SK-N-SH treated with all-trans-retinoic acid at 6 μM for 48 hours (cell line): ENCODE measurements around the gene CBFA2T3.

Source experiments
- ARNTL ChIP-seq: fragments of 450-650 bp; formaldehyde crosslinking; IDR thresholded peaks from 2 replicates; pipeline ENCODE4 v1.5.0; 2020; ENCODE audit warnings: low read depth, mild to moderate bottlenecking, moderate library complexity, borderline replicate concordance
- TF ChIP-seq, protein P1 (sequence below): fragments of 250-450 bp; sonication (Bioruptor Pico); IDR thresholded peaks from 2 replicates; pipeline ENCODE4 v1.8.0; 2020; ENCODE audit warnings: mild to moderate bottlenecking, moderate library complexity, borderline replicate concordance

GRCh38 chr16:88869673-88869980, 107.4 kb downstream of the CBFA2T3 start:
- TF ChIP-seq, protein P1, sequence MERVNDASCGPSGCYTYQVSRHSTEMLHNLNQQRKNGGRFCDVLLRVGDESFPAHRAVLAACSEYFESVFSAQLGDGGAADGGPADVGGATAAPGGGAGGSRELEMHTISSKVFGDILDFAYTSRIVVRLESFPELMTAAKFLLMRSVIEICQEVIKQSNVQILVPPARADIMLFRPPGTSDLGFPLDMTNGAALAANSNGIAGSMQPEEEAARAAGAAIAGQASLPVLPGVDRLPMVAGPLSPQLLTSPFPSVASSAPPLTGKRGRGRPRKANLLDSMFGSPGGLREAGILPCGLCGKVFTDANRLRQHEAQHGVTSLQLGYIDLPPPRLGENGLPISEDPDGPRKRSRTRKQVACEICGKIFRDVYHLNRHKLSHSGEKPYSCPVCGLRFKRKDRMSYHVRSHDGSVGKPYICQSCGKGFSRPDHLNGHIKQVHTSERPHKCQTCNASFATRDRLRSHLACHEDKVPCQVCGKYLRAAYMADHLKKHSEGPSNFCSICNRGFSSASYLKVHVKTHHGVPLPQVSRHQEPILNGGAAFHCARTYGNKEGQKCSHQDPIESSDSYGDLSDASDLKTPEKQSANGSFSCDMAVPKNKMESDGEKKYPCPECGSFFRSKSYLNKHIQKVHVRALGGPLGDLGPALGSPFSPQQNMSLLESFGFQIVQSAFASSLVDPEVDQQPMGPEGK (CRISPR knock-in tag): no peak
- no peak for TF ChIP-seq ARNTL
